Measurements from ENCODE around the gene UCHL1. TPM values are rescaled to one million over a fixed set of nuclear protein-coding genes. Genes with fewer than 3 reads are reported as not detected.
A peak's percentile ranks its signal among the peaks of the same experiment; 100 is the strongest.

The UCHL1 gene
- total and polyA plus RNA-seq, 4 donors, result 411 to 1,287 (median 1,019) TPM

GRCh38 chr4:41285202-41285863, 28.6 kb downstream of the UCHL1 start:
- no peak for DNase-seq (ENCODE audit: low read depth in 4 of 6, low spot score in 6 of 6)
- H3K27ac ChIP-seq (ENCODE audit: low read depth, low read length), result no peak overlapping the region
- H3K36me3 ChIP-seq (ENCODE audit: control insufficient read depth, insufficient read depth, low read length), result no peaks in the 10 kb centered on the region
- no peaks in the 10 kb centered on the region for H3K4me1 ChIP-seq (ENCODE audit: control insufficient read depth, insufficient read depth, low read length)
- WGBS (ENCODE audit: insufficient coverage), result 82% methylated on average over 5 of the region's 6 CpGs
- no peak overlapping the region for H3K4me3 ChIP-seq (ENCODE audit: low read depth, low read length)
- no peaks in the 10 kb centered on the region for H3K9me3 ChIP-seq (ENCODE audit: control insufficient read depth, insufficient read depth, low read length)
- H3K27me3 ChIP-seq (ENCODE audit: control insufficient read depth, insufficient read depth, low read length), result no peaks in the 10 kb centered on the region

DNA sequence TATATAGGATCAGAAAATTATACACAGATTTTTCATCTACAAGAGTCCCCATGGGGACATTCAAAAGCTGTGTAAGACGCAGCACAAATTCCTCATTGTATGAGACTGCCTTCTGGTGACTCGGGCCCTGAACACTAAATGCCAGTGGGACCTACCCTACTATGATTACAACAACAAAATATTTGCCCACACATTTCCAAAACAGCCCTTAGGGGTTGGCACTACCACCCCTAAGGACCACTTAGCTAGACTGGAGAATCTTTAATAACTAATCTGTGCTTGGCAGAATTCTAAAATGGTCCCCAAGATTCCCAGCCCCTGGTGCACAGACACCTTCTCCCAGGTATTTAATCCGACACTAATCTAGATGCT, 29.1 kb downstream of the UCHL1 start:
- H3K27ac ChIP-seq (ENCODE audit: low read depth, low read length), result no peak overlapping the region
- H3K4me3 ChIP-seq (ENCODE audit: low read depth, low read length), result no peak overlapping the region
- H3K36me3 ChIP-seq (ENCODE audit: control insufficient read depth, insufficient read depth, low read length), result no peaks in the 10 kb centered on the region

DNA sequence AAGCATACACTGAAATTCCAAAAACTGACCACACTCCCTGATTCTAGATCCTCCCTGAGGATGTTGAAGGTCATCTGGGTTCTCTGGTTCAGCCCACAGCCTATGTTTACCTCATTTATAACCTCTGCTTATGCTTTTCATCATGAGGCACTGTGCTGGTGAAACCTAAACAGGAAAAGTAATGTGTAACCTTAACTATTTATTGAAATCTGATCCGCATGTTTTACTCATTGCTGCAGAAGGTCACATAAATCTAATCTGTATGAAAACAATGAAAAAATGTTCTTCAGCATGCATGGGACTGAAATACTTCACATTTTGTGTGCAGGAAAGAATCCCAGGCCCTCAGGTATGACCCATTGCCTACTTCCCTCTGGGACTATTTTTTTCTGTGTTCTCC, 30.3 kb downstream of the UCHL1 start:
- no peak overlapping the region for H3K27ac ChIP-seq (ENCODE audit: low read depth, low read length)
- H3K27me3 ChIP-seq (ENCODE audit: control insufficient read depth, insufficient read depth, low read length), result no peaks in the 10 kb centered on the region
- no peaks in the 10 kb centered on the region for H3K36me3 ChIP-seq (ENCODE audit: control insufficient read depth, insufficient read depth, low read length)
- no peak overlapping the region for H3K4me3 ChIP-seq (ENCODE audit: low read depth, low read length)
- no peaks in the 10 kb centered on the region for H3K9me3 ChIP-seq (ENCODE audit: control insufficient read depth, insufficient read depth, low read length)
- no CpG with 5 or more reads among the region's 1 CpG for WGBS (ENCODE audit: insufficient coverage)
- H3K4me1 ChIP-seq (ENCODE audit: control insufficient read depth, insufficient read depth, low read length), result no peaks in the 10 kb centered on the region
- DNase-seq (ENCODE audit: low read depth in 4 of 6, low spot score in 6 of 6), result no peak

More for the DNA sequence above, 29.1 kb downstream of the UCHL1 start:
- no peak for DNase-seq (ENCODE audit: low read depth in 4 of 6, low spot score in 6 of 6)
- H3K9me3 ChIP-seq (ENCODE audit: control insufficient read depth, insufficient read depth, low read length), result no peaks in the 10 kb centered on the region
- no peaks in the 10 kb centered on the region for H3K4me1 ChIP-seq (ENCODE audit: control insufficient read depth, insufficient read depth, low read length)
- WGBS (ENCODE audit: insufficient coverage), result 70% methylated on average over 2 of the region's 3 CpGs
- no peaks in the 10 kb centered on the region for H3K27me3 ChIP-seq (ENCODE audit: control insufficient read depth, insufficient read depth, low read length)

- Histone ChIP-seq H3K4me3 (ENCODE audit: low read depth, low read length) (no peak overlapping the region), H3K27me3 (ENCODE audit: control insufficient read depth, insufficient read depth, low read length) (no peaks in the 10 kb centered on the region), H3K9me3 (ENCODE audit: control insufficient read depth, insufficient read depth, low read length) (no peaks in the 10 kb centered on the region), H3K27ac (ENCODE audit: low read depth, low read length) (no peak overlapping the region), H3K4me1 (ENCODE audit: control insufficient read depth, insufficient read depth, low read length) (no peaks in the 10 kb centered on the region), H3K36me3 (ENCODE audit: control insufficient read depth, insufficient read depth, low read length) (no peaks in the 10 kb centered on the region)
- DNase-seq (ENCODE audit: low read depth in 4 of 6, low spot score in 6 of 6), result no peak
- WGBS (ENCODE audit: insufficient coverage), result 96% methylated on average over 10 of the region's 10 CpGs
Observed at GRCh38 chr4:41287852-41288251, 31.1 kb downstream of the UCHL1 start.

GRCh38 chr4:41288254-41288653, 31.5 kb downstream of the UCHL1 start:
- Histone ChIP-seq H3K27ac (ENCODE audit: low read depth, low read length) (no peak overlapping the region), H3K4me1 (ENCODE audit: control insufficient read depth, insufficient read depth, low read length) (no peaks in the 10 kb centered on the region), H3K36me3 (ENCODE audit: control insufficient read depth, insufficient read depth, low read length) (no peaks in the 10 kb centered on the region), H3K9me3 (ENCODE audit: control insufficient read depth, insufficient read depth, low read length) (no peaks in the 10 kb centered on the region), H3K27me3 (ENCODE audit: control insufficient read depth, insufficient read depth, low read length) (no peaks in the 10 kb centered on the region), H3K4me3 (ENCODE audit: low read depth, low read length) (no peak overlapping the region)
- WGBS (ENCODE audit: insufficient coverage), result 92% methylated on average over 10 of the region's 10 CpGs
- no peak for DNase-seq (ENCODE audit: low read depth in 4 of 6, low spot score in 6 of 6)

DNA sequence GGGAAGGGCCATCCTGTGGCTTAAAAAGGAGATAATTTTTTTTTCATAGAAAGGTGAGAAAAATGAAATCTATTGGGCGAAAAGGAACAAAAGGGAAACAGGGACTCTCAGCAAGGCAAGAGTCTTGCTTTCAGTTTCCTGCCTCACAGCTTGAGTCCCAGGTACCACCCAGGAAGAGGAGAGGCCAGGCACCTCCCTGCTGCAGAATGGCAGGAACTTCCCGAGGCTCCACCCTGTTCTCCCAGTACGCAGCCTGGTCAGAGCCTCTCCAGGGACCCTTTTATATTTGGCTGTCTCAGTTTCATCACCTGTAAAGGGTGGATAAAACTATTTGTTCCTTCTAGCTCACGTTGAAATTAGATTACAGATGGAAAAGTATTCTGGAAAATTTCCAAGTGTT, 33.8 kb downstream of the UCHL1 start:
- H3K9me3 ChIP-seq (ENCODE audit: control insufficient read depth, insufficient read depth, low read length), result peaks cover 10% of the 10 kb centered on the region
- no peaks in the 10 kb centered on the region for H3K36me3 ChIP-seq (ENCODE audit: control insufficient read depth, insufficient read depth, low read length)
- WGBS (ENCODE audit: insufficient coverage), result 86% methylated on average over 2 of the region's 4 CpGs
- H3K27ac ChIP-seq (ENCODE audit: low read depth, low read length), result no peak overlapping the region
- no peak overlapping the region for H3K4me3 ChIP-seq (ENCODE audit: low read depth, low read length)
- no peak for DNase-seq (ENCODE audit: low read depth in 4 of 6, low spot score in 6 of 6)
- H3K4me1 ChIP-seq (ENCODE audit: control insufficient read depth, insufficient read depth, low read length), result no peaks in the 10 kb centered on the region
- no peaks in the 10 kb centered on the region for H3K27me3 ChIP-seq (ENCODE audit: control insufficient read depth, insufficient read depth, low read length)

DNA sequence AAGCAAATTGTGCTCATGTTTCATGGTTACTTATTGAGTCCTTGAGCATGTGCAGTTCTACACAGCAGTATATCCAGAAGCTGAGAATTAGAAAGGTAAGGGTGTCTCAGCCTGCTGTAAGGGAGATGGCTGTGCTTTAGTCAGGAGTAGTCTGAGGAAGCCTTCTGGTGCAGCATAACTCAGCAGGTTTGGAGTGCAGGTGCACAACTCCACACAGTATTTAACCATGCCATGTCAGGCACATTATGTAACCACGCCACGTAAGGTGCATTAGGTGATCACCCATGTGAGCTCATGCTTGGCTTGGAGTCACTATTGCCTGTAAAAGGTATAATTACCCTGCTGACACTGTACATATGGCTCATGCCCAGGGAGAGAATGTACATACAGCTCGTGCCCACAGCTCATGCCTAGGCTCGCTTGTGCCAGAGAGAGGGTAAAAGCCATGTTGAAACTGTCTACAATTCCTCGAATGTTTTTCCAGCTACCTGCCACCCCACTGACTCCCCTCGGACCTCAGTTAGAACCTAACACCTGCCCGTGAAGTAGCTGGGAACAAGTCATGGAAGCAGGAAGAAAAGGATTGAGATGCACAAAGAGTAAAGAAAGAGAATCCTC, 37.8 kb downstream of the UCHL1 start:
- DNase-seq (ENCODE audit: low read depth in 4 of 6, low spot score in 6 of 6), result peak in 1 of 6 donors; percentile 25
- Histone ChIP-seq H3K27me3 (ENCODE audit: control insufficient read depth, insufficient read depth, low read length) (no peaks in the 10 kb centered on the region), H3K9me3 (ENCODE audit: control insufficient read depth, insufficient read depth, low read length) (peaks cover 10% of the 10 kb centered on the region), H3K4me1 (ENCODE audit: control insufficient read depth, insufficient read depth, low read length) (no peaks in the 10 kb centered on the region), H3K36me3 (ENCODE audit: control insufficient read depth, insufficient read depth, low read length) (no peaks in the 10 kb centered on the region), H3K4me3 (ENCODE audit: low read depth, low read length) (no peak overlapping the region), H3K27ac (ENCODE audit: low read depth, low read length) (no peak overlapping the region)
- 97% methylated on average over 4 of the region's 7 CpGs for WGBS (ENCODE audit: insufficient coverage)

GRCh38 chr4:41296995-41297394, 40.3 kb downstream of the UCHL1 start:
- H3K36me3 ChIP-seq (ENCODE audit: control insufficient read depth, insufficient read depth, low read length), result no peaks in the 10 kb centered on the region
- H3K27me3 ChIP-seq (ENCODE audit: control insufficient read depth, insufficient read depth, low read length), result no peaks in the 10 kb centered on the region
- H3K4me3 ChIP-seq (ENCODE audit: low read depth, low read length), result no peak overlapping the region
- H3K27ac ChIP-seq (ENCODE audit: low read depth, low read length), result no peak overlapping the region
- H3K9me3 ChIP-seq (ENCODE audit: control insufficient read depth, insufficient read depth, low read length), result peaks cover 10% of the 10 kb centered on the region
- H3K4me1 ChIP-seq (ENCODE audit: control insufficient read depth, insufficient read depth, low read length), result no peaks in the 10 kb centered on the region
- no CpG with 5 or more reads among the region's 1 CpG for whole genome bisulfite sequencing (ENCODE audit: insufficient coverage)
- DNase-seq (ENCODE audit: low read depth in 4 of 6, low spot score in 6 of 6), result no peak

DNA sequence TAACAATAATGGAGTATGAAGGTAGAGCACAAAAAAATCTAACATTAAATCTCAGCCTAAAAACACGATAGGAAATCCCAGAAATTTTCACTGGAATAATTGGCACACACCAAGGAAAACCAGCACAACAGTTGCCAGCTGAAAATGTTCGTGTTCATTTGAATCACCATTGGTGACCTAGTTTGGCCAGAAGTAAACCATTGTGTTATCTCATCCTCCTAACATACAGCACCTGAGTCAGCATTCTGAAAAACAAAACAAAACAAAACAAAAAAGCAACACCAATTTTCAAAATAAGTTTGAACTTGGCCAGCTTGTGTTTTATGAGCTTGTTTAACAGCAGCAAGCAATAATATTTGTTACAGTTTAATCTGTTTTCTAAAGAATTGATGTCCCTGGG, 41.1 kb downstream of the UCHL1 start:
- DNase-seq (ENCODE audit: low read depth in 4 of 6, low spot score in 6 of 6), result no peak
- no peaks in the 10 kb centered on the region for H3K27me3 ChIP-seq (ENCODE audit: control insufficient read depth, insufficient read depth, low read length)
- H3K4me1 ChIP-seq (ENCODE audit: control insufficient read depth, insufficient read depth, low read length), result no peaks in the 10 kb centered on the region
- H3K36me3 ChIP-seq (ENCODE audit: control insufficient read depth, insufficient read depth, low read length), result no peaks in the 10 kb centered on the region
- no peak overlapping the region for H3K27ac ChIP-seq (ENCODE audit: low read depth, low read length)
- no peak overlapping the region for H3K4me3 ChIP-seq (ENCODE audit: low read depth, low read length)
- 50% methylated on average over 1 of the region's 2 CpGs for WGBS (ENCODE audit: insufficient coverage)
- peaks cover 10% of the 10 kb centered on the region for H3K9me3 ChIP-seq (ENCODE audit: control insufficient read depth, insufficient read depth, low read length)

DNA sequence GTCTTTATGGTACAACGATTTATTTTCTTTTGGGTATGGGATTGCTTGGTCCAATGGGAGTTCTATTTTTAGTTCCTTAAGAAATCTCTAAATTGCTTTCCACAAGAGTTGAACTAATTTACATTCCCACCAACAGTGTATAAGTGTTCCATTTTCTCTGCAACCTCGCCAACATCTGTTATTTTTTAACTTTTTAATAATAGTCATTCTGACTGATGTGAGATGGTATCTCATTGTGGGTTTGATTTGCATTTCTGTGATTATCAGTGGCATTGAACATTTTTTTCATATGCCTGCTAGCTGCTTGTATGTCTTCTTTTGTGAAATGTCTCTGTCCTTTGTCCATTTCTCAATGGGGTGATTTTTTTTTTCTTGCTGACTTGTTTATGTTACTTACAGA, 42.8 kb downstream of the UCHL1 start:
- Histone ChIP-seq H3K27me3 (ENCODE audit: control insufficient read depth, insufficient read depth, low read length) (no peaks in the 10 kb centered on the region), H3K4me3 (ENCODE audit: low read depth, low read length) (no peak overlapping the region), H3K4me1 (ENCODE audit: control insufficient read depth, insufficient read depth, low read length) (no peaks in the 10 kb centered on the region), H3K36me3 (ENCODE audit: control insufficient read depth, insufficient read depth, low read length) (no peaks in the 10 kb centered on the region), H3K27ac (ENCODE audit: low read depth, low read length) (no peak overlapping the region), H3K9me3 (ENCODE audit: control insufficient read depth, insufficient read depth, low read length) (peaks cover 7% of the 10 kb centered on the region)
- WGBS (ENCODE audit: insufficient coverage), result no CpG with 5 or more reads among the region's 2 CpGs
- DNase-seq (ENCODE audit: low read depth in 4 of 6, low spot score in 6 of 6), result no peak
